ENCODE data around the gene BCL11B.

The BCL11B gene

DNA sequence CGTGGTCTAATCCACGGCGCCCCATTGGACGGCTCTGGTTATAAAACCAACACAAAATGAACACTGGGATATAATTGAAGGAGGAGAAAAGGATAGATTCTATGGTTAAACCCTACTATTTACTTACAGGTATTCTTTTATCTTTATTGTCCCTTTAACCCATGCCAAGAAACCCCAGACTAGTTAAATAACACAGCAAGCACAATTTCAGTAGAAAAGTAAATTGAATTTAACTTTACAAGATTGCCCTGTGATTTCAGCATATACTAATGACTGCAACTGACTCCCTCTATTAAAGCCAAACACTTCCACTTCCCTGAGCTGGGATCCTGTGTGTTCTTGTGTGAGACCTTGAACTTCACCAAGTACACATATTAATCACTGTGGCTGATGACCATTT is 45.3 kb downstream of the BCL11B start:
- no peak for DNase-seq (ENCODE audit: low read depth in 2 of 3, low spot score in 1 of 3)

- no peak for DNase-seq (ENCODE audit: low read depth in 2 of 3, low spot score in 1 of 3)
These were observed 46.4 kb downstream of the BCL11B start for GRCh38 chr14:99225436-99226203.

DNA sequence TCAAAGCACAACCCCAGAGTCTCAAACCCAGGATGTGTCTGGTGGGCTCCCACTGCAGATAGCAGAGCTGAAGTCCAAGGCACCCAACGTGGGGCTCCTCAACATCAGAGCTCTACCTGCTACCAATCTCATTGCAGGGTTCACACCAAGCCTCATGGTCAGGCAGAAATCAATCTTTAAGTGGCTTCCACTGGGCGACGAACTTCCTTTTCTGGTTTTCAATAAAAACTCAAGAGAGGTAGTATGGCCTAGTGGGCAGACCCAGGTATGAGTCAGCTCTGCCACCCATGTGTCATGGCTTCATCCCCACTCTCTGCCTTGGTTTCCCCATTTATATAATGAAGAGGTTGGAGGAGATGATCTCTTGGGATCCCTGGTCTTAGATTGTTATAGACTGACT is 47.0 kb downstream of the BCL11B start:
- DNase-seq (ENCODE audit: low read depth in 2 of 3, low spot score in 1 of 3) = no peak

GRCh38 chr14:99224116-99224910 is 47.7 kb downstream of the BCL11B start:
- no peak for DNase-seq (ENCODE audit: low read depth in 2 of 3, low spot score in 1 of 3)

DNA sequence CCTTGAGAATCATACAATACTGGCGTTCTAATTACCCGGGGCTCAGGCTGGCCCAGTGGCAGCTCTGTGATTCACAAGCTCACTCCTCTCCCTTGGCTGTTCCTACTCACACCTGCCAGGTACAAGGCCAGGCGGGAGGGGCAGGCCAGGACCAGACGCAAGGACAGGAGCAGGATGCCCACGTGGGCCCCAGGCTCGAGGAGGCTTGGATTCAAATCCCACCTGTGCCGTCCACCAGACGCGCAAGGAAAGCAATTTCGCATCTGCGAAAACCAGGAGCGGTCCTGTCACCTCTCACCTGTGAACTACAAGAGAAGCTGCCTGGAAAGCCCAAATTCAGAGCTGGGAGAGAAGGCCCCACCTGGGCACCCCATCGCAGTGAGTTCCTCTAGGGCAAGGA is 50.6 kb downstream of the BCL11B start:
- DNase-seq (ENCODE audit: low read depth in 2 of 3, low spot score in 1 of 3) = no peak

DNA sequence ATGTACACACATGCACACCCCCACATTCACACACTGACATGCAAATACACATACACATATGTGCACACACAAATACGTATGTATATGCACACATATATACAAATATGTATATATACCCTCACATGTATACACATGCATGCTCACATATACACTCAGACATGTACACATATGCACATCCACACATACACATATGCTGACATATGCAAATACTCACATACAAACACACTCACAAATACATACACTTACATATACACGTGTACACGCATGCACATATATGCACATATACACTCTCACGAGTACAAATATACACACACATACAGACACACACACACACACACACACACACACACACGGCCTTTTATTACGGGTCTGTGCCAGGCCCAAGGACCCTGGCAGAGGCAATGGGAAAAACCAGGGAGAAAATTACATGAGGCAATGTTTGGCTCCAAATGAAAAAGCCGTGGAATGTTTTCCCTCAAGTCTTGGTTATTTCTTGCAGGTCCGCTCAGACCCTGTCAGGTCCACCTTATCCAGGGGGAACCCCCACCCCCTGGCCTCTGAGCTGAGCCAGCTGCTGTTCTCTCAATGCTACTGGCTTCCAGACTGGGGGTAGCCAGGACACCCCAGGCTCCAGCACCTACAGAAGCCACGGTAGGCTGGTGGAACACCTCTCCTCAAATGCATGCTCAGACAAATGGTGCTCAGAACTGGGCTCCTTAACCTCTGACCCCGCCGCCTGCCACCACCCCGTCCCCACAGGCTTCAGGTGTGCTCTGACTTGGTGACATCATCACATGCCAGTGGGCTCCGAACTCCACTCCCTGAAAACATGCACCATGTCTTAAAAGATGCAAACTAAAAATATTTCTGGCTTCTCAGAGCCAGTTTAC is 54.7 kb downstream of the BCL11B start:
- no peak for DNase-seq (ENCODE audit: low read depth in 2 of 3, low spot score in 1 of 3)

GRCh38 chr14:99216191-99216590 is 55.8 kb downstream of the BCL11B start:
- no peak for DNase-seq (ENCODE audit: low read depth in 2 of 3, low spot score in 1 of 3)

GRCh38 chr14:99215277-99215676 is 56.7 kb downstream of the BCL11B start:
- DNase-seq (ENCODE audit: low read depth in 2 of 3, low spot score in 1 of 3) = no peak

DNA sequence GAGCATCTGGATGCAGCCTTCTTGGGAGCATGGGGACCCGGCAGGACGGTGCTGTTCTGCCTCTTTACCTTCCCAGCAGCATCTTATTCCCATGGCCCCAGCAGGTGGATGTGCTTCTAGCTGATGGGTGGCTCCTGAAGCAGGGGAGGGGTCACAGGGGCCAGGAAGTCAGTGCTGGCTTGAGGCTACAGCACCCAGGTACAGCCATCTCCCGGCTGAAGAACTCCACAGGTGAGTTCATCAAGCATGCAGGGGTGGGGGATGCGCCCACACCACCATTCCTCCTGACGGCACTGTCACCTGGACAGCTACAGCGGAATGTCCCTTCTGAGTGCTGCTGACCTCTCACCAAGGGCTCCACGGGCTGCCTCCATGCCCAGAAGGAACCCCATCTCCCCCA is 57.3 kb downstream of the BCL11B start:
- no peak for DNase-seq (ENCODE audit: low read depth in 2 of 3, low spot score in 1 of 3)

- DNase-seq (ENCODE audit: low read depth in 2 of 3, low spot score in 1 of 3) = no peak
These were observed 58.4 kb downstream of the BCL11B start for GRCh38 chr14:99213527-99213971.

DNA sequence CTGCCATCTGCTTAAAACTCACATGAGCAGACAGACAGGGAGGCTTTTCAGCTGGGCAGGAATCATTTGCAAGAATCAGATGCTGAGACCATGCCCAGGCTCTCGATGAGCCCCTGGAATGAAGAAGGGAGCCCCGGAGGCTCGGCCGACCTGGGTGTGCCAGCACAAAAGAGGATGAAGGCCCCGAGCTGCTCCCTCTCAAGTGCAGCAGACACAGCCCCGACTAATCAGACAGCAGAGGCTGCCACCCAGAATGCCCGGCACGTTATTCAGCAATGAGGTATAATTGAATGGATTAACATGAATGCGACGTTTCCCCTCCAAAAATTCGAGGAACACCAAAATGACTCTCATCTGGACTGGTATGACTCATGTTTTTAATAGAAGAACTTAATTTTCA is 58.9 kb downstream of the BCL11B start:
- DNase-seq (ENCODE audit: low read depth in 2 of 3, low spot score in 1 of 3) = no peak

DNA sequence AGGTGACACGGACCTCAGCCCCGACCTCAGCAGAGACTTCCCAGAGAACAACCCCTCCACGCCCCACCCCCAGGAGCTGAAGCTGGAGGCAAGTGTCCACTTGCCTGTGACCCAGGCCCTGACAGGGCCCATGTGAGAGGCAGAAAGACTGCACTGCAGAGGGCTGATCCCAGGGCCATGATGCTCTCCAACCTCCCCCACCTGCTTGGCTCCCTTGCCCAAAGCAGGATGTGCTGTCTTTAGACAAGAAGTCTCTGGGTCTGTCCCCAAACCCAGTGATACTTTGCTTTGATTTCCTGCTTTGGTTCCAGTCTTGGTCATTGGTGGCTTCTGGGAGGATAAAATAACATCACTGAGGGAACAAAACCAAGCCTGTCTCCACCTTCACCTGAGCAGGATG is 59.4 kb downstream of the BCL11B start:
- DNase-seq (ENCODE audit: low read depth in 2 of 3, low spot score in 1 of 3) = no peak

GRCh38 chr14:99212199-99212598 is 59.8 kb downstream of the BCL11B start:
- DNase-seq (ENCODE audit: low read depth in 2 of 3, low spot score in 1 of 3) = no peak

DNA sequence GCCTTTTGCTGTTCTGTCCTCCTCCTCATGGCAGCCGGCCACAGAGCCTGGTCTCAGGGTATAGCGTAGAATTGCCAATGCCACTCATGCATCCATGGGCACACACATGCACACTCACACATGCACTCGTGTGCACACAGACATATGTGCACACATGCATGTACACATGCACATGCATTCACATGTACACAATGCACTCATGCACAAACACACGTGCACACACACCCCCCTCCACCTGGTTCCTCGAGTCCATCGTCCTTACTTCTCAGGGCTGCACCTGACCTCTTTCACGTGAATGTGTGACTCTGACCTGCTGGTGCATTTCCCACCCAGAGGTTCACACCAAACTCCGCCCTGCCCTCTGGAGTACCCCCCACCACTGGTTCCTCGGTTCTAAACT is 60.6 kb downstream of the BCL11B start:
- DNase-seq (ENCODE audit: low read depth in 2 of 3, low spot score in 1 of 3) = no peak

GRCh38 chr14:99210333-99210732 is 61.7 kb downstream of the BCL11B start:
- no peak for DNase-seq (ENCODE audit: low read depth in 2 of 3, low spot score in 1 of 3)

GRCh38 chr14:99209409-99209808 is 62.6 kb downstream of the BCL11B start:
- DNase-seq (ENCODE audit: low read depth in 2 of 3, low spot score in 1 of 3) = no peak

GRCh38 chr14:99208318-99208717 is 63.7 kb downstream of the BCL11B start:
- no peak for DNase-seq (ENCODE audit: low read depth in 2 of 3, low spot score in 1 of 3)

- DNase-seq (ENCODE audit: low read depth in 2 of 3, low spot score in 1 of 3) = no peak
These were observed 64.5 kb downstream of the BCL11B start for GRCh38 chr14:99207456-99207855.

GRCh38 chr14:99206090-99206489 is 65.9 kb downstream of the BCL11B start:
- DNase-seq (ENCODE audit: low read depth in 2 of 3, low spot score in 1 of 3) = no peak

- no peak for DNase-seq (ENCODE audit: low read depth in 2 of 3, low spot score in 1 of 3)
These were observed 66.8 kb downstream of the BCL11B start for GRCh38 chr14:99205086-99205688.

DNA sequence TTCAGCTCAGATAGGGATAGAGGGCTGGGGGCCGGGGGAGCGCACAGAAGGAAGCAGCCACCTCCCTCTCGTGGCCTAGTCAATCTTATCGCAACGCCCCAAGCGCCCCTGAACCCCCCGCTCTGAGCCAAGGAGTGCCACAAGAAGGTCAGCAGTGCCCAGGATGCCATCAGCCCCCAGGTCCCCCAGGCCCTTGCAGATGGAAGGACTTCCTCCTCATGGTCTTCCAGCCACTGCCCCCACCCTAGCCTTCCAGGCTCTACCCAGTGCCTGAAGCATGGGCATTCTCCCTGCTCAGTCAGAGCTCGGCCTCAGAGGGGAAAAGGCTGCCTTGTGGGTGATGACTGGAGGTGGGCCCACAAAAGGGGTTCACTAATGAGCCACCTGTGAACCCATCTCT is 68.2 kb downstream of the BCL11B start:
- DNase-seq (ENCODE audit: low read depth in 2 of 3, low spot score in 1 of 3) = no peak
